GDM1 (cell line): Measurements from ENCODE around the gene ARHGAP31.
"Not testable (repeated sequence)": the region's sequence is repeated elsewhere in the genome, so short reads cannot be mapped to it uniquely, and the experiment has no call there.

Experiments
- DNase-seq: peaks from one replicate; lab custom pipeline; 2025; lab: John Stamatoyannopoulos, UW

Gene ARHGAP31, protein sequence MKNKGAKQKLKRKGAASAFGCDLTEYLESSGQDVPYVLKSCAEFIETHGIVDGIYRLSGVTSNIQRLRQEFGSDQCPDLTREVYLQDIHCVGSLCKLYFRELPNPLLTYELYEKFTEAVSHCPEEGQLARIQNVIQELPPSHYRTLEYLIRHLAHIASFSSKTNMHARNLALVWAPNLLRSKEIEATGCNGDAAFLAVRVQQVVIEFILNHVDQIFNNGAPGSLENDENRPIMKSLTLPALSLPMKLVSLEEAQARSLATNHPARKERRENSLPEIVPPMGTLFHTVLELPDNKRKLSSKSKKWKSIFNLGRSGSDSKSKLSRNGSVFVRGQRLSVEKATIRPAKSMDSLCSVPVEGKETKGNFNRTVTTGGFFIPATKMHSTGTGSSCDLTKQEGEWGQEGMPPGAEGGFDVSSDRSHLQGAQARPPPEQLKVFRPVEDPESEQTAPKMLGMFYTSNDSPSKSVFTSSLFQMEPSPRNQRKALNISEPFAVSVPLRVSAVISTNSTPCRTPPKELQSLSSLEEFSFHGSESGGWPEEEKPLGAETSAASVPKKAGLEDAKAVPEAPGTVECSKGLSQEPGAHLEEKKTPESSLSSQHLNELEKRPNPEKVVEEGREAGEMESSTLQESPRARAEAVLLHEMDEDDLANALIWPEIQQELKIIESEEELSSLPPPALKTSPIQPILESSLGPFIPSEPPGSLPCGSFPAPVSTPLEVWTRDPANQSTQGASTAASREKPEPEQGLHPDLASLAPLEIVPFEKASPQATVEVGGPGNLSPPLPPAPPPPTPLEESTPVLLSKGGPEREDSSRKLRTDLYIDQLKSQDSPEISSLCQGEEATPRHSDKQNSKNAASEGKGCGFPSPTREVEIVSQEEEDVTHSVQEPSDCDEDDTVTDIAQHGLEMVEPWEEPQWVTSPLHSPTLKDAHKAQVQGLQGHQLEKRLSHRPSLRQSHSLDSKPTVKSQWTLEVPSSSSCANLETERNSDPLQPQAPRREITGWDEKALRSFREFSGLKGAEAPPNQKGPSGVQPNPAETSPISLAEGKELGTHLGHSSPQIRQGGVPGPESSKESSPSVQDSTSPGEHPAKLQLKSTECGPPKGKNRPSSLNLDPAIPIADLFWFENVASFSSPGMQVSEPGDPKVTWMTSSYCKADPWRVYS (N-terminal part only)

DNA sequence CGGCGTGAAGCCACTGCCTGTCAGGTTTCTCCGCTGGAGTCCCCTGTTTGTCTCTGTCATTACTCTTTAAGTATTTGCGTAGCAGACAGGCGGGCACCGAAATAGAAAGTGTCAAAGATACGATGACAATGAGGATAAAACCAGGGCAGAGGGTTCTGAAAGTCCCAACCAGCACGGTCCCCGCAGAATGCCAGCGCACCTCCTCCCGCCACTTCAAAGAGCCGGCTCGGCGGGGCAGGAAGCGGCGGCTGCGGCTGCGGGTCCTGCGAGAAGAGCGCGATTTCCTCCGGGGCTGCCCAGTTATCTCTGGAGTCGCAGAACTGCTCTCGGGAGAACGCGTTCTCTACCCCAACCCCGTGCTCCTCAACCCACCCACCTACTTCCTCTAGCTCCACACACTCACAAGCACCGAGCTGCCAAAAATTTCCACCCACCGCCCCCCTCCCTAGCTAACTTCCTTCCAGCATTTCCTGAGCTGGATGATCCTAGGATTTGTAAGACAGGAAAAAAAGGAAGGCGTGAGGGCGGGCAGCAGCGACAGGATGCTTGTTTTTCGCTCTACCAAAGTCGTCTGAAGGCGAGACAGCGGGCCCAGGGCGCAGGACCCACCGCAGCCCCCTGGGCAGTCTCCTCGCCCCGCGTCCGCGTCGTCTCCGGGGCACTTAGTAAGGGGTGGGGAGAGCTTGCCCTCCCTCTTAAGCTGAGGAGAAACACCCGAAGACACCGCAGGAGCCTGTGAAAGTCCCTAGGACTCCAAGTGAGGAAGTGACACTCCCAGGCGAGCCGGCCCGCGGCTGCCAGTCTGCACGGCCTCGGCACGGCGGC lies at the start of gene ARHGAP31:
Gene ARHGAP31 (plus strand): TSS at position 513 of the 825 bp plus-strand sequence. CDS start 522 bp downstream, outside the sequence.
- peak; percentile 67 for DNase-seq

DNA sequence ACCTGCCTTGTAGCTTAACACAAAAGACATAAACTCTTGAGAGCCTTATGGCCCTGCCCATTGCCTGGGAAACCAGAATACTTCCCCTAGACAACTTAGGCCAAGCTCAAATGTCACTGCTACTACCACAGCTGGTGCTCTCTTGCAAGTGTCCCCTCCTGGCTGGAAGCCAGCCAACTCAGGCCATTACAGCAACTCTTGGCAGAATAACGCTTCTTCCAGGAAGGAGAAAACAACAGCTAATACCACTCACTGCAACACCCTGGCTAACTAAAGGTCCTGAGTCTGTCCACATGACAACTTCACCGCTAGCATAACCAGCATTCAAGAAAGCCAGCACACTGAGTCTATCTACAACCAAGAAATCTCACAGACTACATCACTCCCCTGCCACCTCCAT lies 48.4 kb upstream of the ARHGAP31 start:
- DNase-seq, result no peak

DNA sequence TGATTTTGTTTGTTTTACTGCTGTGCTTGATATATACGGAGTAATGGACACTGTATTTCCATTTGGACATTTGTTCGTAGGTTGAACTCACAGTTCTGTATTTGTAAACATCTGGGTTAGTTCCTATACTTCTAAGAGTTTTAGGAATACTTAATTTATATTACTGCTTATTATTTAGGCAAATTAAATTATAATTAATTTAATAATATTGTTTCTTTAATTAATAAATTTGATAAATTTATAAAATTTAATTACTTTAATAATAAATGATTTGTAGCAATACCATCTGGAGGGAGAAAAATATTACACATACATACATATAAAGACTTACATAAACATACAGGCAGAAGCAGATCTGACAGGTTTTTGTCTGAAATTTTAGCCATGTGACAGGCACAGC lies 39.0 kb upstream of the ARHGAP31 start:
- no peak for DNase-seq

DNA sequence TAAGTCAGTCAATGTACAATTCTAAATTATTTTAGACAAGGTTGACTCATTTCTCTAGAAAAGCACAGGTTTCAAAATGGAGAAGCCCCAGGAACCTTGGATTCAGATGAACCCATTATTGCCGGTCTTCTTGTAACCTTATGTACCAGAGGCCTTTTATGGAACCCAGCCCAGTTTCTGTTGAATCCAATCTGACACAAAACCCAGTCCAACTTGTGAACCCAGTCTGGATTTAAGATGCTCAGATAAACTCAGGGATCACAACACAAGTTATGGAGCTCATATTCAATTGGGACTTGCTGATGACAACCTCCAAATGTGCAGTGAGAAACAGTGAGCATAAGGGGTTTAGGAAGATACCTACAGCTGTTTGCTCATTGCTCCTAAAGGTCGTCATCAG lies 37.1 kb upstream of the ARHGAP31 start:
- no peak for DNase-seq

DNA sequence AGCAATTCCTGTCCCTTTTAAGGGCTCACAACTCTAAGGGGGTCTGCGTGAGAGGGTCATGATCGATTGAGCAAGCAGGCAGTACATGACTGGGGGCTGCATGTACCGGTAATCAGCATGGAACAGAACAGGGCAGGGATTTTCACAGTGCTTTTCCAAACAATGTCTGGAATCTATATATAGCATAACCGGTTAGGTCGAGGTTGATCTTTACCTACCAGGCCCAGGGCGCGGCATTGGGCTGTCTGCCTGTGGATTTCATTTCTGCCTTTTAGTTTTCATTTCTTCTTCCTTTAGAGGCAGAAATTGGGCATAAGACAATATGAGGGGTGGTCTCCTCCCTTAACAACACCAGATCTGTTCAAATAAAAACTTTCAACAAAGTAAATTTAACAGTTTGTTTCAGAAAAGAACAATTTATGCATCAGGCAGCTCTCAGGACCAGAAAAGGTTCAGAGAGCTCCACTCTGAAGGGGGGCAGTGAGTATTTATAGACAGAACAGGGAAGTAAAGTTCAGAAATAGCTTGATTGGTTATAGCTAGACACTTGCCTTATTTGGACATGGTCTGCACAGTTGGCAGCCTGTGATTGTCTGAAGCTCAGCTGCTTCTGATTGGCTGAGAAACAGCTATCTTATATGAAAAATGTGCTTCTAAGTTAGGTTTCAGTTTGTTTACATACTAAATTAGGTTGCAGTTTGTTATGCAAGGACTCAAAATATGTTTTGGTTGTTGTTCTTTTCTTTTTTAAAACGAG lies 36.4 kb upstream of the ARHGAP31 start:
- no peak for DNase-seq

DNA sequence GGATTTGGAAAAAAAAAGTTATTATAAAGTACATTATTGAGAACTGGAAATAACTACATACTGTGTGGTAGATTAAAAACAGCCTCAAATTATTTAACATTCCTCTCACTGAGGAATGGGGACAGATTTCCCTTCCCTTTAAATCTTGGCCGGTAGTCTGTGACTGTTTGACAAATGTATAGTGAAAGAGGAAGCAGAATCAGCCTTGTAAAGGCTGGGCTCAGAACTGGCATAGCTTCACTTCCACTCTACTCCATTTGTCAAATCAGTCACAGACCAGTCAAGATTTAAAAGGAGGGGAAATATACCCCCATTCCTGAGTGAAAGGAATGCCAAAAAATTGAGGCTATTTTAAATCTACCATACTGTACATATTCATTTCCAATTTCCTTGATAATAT lies 35.3 kb upstream of the ARHGAP31 start:
- DNase-seq, result peak; percentile 38

DNA sequence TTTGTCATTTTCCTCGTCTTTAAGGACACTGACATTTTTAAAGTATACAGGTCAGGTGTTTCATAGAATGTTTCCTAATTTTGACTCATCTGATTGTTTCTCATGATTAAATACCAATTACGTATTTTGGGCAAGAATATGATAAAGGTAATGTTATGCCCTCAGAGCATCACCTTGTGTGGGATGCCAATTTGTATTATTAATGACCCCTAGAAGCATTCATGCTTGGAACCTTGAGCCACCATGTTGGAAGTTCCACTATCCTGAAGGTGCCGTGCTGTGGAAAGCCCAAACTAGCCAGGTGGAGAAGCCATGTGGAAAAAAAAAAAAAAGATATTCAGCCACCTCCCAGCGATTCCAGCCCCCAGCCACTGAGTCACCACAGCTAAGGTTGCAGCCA lies 34.4 kb upstream of the ARHGAP31 start:
- no peak for DNase-seq

DNA sequence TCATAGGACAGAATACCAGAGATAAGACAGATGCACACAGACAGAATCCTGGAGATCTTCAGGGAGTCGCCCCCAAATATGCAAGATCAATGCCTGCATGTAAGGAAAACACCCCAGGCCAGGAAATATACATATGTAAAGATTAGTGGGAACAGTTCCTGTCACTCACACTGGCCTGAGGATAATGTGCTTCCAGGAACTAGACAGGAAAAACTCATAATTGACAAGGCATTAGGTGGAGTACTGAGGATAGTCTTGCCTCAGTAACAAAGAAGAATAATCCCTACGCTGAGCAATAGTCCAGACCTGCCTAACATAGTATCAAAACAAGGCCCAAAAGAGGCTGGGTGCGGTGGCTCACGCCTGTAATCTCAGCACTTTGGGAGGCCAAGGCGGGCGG lies 33.1 kb upstream of the ARHGAP31 start:
- DNase-seq, result no peak

DNA sequence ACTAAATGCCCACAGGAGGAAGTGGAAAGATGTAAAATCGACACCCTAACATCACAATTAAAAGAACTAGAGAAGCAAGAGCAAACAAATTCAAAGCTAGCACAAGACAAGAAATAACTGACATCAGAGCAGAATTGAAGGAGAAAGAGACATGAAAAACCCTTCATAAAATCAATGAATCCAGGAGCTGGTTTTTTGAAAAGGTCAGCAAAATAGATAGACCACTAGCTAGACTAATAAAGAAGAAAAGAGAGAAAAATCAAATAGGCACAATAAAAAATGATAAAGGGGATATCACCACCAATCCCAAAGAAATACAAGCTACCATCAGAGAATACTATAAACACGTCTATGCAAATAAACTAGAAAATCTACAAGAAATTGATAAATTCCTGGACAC lies 24.0 kb upstream of the ARHGAP31 start:
- not testable (repeated sequence) for DNase-seq

DNA sequence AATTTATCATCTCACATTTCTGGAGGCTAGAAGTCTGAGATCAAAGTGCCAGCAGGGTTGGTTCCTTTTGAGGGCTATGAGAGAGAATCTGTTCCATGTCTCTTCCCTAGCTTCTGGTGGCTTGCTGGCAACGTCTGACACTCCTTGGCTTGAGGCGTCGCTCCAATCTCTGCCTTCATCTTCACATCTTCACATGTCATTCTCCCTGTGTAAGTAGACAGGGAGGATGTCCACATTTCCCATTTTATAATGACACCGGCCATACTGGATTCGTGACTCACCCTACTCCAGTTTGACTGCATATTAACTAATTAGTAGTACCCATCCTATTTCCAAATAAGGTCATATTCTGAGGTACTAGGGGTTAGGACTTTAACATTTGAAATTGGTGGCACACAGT lies 17.5 kb upstream of the ARHGAP31 start:
- no peak for DNase-seq

DNA sequence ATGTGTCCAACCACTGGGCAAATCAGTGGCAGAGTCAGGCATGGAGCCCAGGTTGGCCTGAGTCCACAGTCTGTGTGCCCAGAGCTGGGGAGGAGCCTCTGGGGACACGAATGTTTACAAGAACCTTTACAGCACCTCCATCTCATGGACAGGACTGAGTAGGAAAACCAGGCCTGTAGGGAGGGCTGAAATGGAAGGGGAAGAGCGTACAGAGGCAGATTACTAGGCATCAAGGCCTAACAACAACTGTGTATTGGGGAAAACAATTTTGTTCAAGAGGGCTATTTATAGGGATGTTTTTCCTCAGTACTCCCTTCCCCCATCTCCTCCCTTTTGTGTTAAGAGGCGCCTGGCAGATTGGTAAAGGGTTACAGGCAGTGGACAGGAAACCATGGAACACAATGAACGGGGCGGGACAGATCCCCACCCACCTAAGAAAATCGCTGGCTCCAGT lies 15.1 kb upstream of the ARHGAP31 start:
- DNase-seq, result no peak

DNA sequence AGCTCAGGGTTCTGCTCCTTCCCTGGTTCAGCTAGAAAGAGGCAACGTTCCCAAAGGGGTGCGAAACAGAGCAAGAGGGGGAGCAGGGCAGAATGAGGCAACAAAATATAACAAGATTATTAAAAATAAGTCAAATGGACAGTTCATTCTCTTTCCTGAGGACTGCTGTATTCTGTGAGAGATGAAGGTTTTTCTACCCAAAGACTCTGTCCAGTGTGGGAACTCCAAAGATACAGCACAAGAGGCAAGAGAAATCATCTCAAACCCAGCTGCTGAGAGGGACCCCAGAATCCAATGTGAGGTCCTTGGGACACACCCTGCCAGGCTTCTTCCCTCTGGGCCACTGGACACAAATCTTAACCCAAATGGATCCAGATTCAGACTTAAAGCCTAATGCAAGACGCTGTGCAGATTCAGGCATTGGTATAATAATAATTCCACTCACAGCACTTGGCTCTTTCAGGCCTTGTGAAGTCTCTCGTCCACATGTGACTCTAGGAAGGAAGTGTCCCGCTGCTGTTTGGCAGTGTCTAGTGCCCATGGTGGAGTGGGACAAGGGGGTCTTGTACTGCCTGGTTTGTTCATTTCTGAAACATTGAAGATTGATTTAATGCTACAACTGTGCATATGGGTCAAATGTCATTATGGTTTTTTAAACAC lies 14.5 kb upstream of the ARHGAP31 start:
- DNase-seq, result no peak

DNA sequence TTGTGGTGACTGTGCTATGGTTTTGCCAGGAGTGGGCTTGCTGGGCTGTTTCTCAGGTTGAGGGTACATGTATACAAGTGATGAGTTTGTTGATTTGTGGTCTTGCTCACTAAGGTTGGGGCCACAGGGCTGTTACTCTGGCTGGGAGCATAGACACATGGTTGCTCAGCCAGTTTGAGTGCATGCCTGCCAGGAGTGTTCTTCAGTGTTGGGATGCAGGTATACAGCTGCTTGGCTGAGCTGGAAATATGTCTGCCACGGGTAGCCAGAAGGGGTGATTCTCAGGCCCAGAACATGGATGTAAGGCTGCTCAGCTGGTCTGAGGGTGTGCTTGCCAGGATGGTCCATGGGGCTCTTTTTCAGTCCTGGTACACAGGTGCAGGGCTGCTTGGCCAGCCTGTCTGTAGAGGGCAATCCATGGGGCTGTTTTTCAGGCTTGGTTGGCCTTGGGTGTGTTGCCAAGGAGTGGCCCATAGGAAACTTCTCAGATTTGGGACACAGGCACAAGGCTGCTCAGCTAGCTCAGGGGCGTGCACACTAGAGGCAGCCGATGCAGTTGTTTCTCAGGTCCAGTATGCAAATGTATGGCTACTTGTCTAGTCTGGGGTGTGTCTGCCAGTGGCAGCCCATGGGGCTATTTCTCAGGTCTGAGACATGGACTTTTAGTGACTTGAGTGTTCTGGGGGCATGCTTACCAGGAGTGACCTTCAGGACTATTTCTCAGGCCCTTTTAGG lies 5.3 kb upstream of the ARHGAP31 start:
- DNase-seq, result no peak

DNA sequence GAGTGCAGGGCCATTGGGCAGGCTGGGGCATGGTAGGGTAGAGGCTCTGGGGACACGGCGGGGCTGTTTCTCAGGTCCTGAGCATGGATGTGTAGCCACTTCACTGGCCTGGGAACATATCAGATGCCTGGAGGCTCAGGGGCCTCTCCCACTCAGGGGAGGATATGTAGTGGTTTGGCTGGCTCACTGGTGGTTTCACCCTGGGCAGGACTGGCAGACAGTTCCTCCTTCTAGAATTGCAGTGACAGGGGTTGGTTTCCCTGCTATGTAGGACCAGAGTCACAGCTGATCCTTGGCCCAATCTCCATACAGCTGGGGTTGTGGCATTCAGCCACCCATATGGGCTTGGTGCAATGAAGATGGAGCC lies 4.8 kb upstream of the ARHGAP31 start:
- peak; percentile 76 for DNase-seq

DNA sequence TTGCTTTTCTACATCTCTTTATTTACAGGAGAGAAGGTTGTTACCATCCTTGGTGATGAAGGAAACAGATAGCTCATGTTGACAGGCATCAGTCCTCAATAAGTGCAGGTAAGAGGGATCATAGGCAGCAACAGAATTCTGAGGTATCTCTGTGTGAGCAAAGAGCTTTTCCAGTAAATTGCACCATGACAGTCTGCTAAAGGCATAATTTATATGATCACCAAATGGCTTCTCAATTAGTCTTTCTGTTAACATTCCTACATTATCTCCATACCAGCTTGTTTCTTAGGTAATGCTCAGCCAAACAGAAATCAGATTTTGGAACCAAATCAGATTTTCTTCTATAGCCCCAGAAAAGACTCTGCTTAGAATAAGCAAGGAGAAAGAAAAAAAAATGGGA lies 3.6 kb upstream of the ARHGAP31 start:
- no peak for DNase-seq

DNA sequence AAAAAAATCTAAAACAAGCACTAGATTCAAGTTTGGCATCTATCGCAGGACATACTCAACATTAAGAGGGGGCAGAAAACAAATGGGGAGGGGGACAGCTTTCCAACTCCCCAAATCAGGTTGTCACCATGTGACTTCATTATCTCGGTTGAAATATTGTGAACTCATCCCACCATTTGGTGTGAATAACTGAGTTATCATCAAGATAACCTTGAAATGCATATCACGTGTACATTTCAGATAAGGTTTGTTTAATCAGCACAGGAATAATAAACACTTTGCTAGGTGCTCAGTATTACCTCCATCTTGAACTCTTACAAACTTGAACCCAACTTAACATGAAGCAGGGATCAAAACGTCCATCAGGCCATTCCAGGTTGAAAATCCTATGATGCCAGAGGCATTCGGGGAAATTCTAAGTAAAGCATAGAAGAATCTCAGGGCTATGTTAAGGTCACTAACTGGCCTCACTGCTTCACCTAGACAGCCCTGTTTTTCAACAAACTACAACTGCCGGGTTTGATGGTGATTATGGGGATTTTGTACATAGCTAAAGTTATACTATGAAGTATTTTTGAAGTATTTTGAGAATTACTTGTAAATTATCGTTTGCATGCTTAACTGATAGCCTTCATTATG lies 3.0 kb upstream of the ARHGAP31 start:
- DNase-seq, result no peak

DNA sequence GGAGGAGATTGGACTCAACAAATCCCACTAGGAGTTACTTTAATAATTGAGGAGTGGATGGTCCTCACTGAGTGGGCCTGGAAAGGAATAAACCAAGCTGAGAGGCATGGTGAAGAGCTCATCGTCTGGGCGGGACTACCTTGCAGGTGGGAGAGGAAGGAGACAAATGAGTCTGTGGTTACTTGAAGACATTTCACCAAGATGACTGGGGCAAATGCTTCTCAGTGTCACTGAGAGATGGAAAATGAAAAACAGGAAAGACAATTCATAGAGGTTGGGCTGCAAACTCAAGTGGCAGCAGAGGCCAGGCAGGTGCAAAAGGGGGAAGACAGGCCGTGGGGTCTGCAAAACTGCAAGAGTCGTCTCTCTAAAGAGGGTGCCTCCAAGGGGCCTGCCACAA lies 1.5 kb upstream of the ARHGAP31 start:
- DNase-seq, result no peak

DNA sequence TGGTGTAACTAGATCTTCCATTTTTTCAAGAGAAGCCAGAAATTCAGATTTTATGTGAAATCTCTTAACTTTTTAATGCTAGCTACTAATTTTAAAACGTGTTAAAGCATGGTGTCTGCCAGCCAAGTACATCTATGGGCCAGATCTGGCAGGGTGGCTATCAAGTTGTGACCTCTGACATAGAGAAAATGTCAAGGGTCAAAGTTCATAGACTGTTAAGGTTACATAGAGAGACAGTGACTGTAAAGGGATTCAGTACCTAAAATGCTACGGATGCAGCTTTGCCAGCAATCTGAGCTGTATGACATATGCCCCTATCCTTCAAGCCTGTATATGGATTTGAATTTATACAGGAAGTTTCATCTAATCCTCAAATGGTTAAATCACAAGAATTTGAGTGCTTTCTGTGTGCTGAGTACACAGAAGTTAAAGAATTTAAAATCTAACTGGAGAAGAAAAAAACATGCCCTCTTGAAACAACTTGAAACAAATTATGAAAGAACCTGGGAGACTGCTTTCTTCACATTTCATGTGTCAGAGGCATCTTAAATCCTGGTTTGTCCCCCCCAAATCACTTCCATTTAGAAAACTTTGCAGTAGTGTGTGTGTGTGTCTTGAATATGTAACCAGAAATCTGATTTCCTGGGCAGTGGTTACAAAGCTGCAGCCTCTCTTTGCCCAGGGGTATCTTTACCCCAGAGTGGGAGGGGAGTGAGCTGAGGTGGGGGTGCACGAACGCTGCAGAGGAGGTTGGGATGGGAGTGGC lies 895 bp upstream of the ARHGAP31 start:
- no peak for DNase-seq
